HepG2 (cell line): Measurements from ENCODE around the gene MIPEP.

Experiments used
- JUNB ChIP-seq: sonication (generic); formaldehyde crosslinking; IDR thresholded peaks from 2 replicates; pipeline ENCODE4 v1.8.0; 2022; ENCODE audit warnings: missing genetic modification reagents, mild to moderate bottlenecking, borderline replicate concordance
- SP1 ChIP-seq, 2 experiments: fragments of 450-650 bp in 1 of 2; sonication (generic) in 1 of 2; formaldehyde crosslinking in 1 of 2; IDR thresholded peaks; 2 replicates each; pipeline versions ENCODE4 v1.4.0 to v1.6.1; 2016 to 2020; ENCODE audit warnings: missing genetic modification reagents in 1 of 2

DNA sequence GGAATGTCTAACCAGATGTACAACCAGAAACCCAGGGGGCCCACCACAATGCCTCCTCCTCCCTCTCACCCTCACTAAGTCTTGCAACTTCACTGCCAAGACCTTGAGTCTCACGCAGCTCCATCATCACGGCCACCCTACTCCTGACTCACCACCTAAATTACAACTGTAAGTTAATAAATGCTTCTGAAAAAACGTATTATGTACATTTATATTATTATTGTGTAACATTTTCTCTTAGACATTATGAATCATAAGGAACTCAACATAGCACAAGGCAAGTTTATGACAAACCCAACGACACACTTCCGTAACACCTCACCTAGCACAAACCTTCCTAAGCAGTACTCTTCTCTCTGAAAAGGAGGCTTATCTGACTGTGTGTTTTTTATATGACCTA, 20.7 kb downstream of the MIPEP start:
- TF ChIP-seq JUNB (CRISPR knock-in tag) (no peak), SP1 (IDR thresholded peaks at IDR 0.05) (no peak), SP1 (CRISPR knock-in tag; IDR thresholded peaks at IDR 0.05) (no peak)
